Activated naive CD8-positive, alpha-beta T cell (primary cell): Measurements from ENCODE around the gene GRIN2C.

Source experiments
- H3K27ac Mint-ChIP-seq: one replicate; pipeline ENCODE4 v1.8.0; 2021; ENCODE audit warnings: mixed read lengths
- H3K27me3 Mint-ChIP-seq: one replicate; pipeline ENCODE4 v1.8.0; 2021; ENCODE audit warnings: mixed read lengths
- H3K36me3 Mint-ChIP-seq: one replicate; pipeline ENCODE4 v1.8.0; 2021; ENCODE audit warnings: mixed read lengths
- H3K4me1 Mint-ChIP-seq: one replicate; pipeline ENCODE4 v1.8.0; 2021; ENCODE audit warnings: low read depth, mixed read lengths
- H3K4me3 Mint-ChIP-seq: one replicate; pipeline ENCODE4 v1.8.0; 2021; ENCODE audit warnings: mild to moderate bottlenecking, mixed read lengths
- H3K9me3 Mint-ChIP-seq: one replicate; pipeline ENCODE4 v1.8.0; 2021; ENCODE audit warnings: low read depth, mixed read lengths

Gene GRIN2C

DNA sequence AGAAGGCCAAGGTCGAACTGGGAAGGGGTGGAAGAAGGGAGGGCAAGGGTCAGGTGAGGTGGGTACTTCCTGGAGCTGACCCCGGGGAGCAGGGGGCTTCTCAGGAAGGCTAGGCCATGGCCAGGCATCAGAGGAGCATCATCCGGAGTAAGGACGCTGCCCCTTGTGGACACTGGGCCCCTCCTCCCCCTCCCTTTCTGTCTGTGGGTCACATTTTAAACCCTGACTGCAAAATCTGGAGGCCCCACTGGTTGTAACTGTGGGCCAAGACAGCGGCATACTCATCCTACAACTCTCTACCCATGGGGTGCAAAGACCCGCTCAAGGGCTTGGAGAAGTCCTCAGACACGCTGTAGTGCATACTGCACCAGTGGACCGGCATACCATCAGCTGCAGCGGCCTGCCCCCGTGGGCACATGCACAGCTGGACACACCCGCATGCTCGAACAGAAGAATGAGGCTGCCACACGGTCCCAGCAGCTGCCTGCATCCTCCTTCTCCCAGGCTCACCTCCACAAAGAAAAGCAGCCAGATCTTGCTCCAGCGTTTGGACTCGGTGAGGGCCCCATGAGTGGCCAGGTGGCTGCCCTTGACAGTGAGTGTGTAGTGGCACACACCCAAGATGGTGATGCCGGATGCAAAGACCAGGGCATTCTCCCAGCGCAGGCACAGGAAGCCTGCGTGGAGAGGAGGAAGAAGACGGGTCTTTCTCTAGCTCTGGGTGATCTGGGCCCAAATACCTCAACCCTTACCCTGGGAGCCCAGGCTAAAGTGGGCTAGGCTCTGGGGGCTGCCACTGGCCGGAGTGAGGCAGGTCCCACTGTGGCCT, 32.5 kb upstream of the GRIN2C start:
- Mint-ChIP-seq H3K4me1 (peaks cover 4% of the 10 kb centered on the region), H3K9me3 (no peaks in the 10 kb centered on the region), H3K27ac (no peak overlapping the region), H3K36me3 (no peaks in the 10 kb centered on the region), H3K4me3 (no peak overlapping the region), H3K27me3 (peaks cover 24% of the 10 kb centered on the region)

GRCh38 chr17:74890554-74890953, 30.9 kb upstream of the GRIN2C start:
- peaks cover 20% of the 10 kb centered on the region for H3K27me3 Mint-ChIP-seq
- no peaks in the 10 kb centered on the region for H3K36me3 Mint-ChIP-seq
- no peaks in the 10 kb centered on the region for H3K9me3 Mint-ChIP-seq

DNA sequence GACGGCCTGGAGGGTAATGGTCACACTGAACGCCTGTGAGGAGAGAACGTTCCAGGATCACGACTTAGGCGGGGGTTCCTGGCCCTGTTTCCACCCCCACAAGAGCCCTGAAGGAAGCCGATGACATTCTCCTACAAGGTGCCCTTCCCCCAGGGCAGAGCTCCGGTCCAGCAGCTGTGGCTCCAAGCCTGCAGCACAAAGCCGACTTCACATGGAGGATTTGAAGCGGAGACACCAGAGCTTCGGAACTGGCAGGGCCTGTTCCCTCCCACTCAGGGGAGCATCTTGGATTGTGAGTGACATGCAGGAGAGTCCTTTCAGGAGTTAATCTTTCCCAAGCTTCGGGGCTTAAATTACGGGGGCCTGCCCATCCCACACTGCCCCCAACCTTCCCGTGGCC, 28.8 kb upstream of the GRIN2C start:
- no peaks in the 10 kb centered on the region for H3K9me3 Mint-ChIP-seq
- H3K4me1 Mint-ChIP-seq: no peaks in the 10 kb centered on the region
- H3K36me3 Mint-ChIP-seq: no peaks in the 10 kb centered on the region
- no peak overlapping the region for H3K27ac Mint-ChIP-seq
- H3K4me3 Mint-ChIP-seq: no peak overlapping the region
- H3K27me3 Mint-ChIP-seq: peaks cover 10% of the 10 kb centered on the region

More at GRCh38 chr17:74890554-74890953, 30.9 kb upstream of the GRIN2C start:
- peaks cover 4% of the 10 kb centered on the region for H3K4me1 Mint-ChIP-seq
- no peak overlapping the region for H3K27ac Mint-ChIP-seq
- H3K4me3 Mint-ChIP-seq: no peak overlapping the region

DNA sequence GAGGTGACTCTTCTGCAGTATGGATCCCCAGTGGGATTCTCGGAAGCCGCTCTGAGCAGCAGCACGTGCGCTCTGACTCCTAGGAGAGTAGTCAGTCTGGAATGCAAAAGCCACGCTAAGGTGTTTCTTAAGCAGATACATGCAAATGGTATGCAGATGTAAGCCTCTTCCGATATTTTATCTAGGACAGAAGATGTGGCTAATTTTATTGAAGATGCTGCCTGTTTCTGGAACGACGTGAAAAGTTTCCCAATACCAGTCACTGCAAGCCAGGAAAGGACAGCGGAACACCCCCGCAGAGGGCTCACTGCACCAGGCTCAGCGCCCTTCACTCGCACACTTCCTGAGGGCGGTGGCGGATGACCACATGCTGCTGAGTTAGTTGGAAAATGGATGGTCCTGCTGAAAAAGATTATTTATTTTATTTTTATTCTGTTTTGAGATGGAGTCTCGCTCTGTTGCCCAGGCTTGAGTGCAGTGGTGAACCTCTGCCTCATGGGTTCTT, 23.6 kb upstream of the GRIN2C start:
- Mint-ChIP-seq H3K27me3 (peaks cover 4% of the 10 kb centered on the region), H3K9me3 (no peaks in the 10 kb centered on the region), H3K4me1 (no peaks in the 10 kb centered on the region), H3K36me3 (no peaks in the 10 kb centered on the region), H3K4me3 (no peak overlapping the region), H3K27ac (no peak overlapping the region)

DNA sequence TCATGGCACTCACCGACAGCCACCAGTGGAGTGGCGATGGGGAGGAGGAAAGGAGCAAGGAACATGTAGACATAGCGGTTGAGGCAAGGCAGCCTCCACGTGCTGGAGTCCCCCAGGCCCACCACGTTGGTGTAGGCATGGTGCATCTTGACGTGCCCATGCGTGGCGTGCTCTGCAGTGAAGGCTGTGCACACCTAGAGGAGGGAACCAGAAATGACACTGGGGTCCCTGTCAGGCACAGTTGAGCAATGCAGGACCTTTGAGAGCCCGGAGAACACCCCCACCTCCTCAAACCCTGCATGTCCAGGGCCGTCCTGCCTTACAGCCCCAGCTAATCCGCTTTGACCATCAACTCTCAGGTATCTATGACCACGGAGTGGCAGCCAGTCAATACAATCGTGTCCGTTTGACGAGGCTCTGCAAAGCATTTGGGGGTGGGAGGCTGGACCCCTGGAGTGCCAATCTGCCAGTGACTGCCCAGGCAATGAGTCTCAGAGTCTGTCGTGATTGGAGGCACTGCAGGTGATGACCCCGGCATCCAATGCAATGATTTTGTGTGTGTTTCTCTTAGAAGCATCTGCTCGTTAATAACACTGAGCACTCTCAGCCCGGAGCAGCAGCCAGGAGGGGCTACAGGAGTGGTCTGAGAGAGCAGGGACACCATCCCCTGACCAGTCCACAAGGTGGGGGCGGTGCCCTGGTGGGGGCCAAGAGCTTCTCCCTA, 23.0 kb upstream of the GRIN2C start:
- Mint-ChIP-seq H3K9me3 (no peaks in the 10 kb centered on the region), H3K27me3 (peaks cover 4% of the 10 kb centered on the region)

GRCh38 chr17:74881073-74881472, 21.4 kb upstream of the GRIN2C start:
- H3K9me3 Mint-ChIP-seq: no peaks in the 10 kb centered on the region
- no peak overlapping the region for H3K27ac Mint-ChIP-seq
- no peaks in the 10 kb centered on the region for H3K4me1 Mint-ChIP-seq
- H3K27me3 Mint-ChIP-seq: no peaks in the 10 kb centered on the region
- H3K4me3 Mint-ChIP-seq: no peak overlapping the region
- H3K36me3 Mint-ChIP-seq: no peaks in the 10 kb centered on the region

More for the DNA sequence above, 23.0 kb upstream of the GRIN2C start:
- H3K27ac Mint-ChIP-seq: no peak overlapping the region
- no peaks in the 10 kb centered on the region for H3K4me1 Mint-ChIP-seq
- H3K36me3 Mint-ChIP-seq: no peaks in the 10 kb centered on the region
- H3K4me3 Mint-ChIP-seq: no peak overlapping the region

DNA sequence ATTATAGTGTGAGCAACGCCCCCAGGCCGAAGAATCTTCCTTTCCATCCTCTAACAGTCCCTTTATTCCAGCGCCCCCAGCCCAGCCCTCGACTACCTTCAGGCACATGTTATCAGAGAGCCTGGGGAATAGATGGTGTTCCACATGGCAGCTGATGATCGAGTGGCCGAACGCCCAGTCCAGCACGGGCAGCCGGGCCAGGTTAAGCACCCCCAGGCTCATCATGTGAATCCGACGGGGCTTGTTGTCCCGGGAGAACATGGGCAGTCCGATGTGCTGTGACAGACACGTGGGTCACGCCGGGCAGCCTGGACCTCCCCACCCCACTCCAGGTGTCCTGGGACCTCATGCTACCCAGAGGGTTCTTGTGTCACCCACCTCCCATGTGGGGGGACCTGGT, 19.6 kb upstream of the GRIN2C start:
- Mint-ChIP-seq H3K4me1 (no peaks in the 10 kb centered on the region), H3K4me3 (no peak overlapping the region), H3K36me3 (no peaks in the 10 kb centered on the region), H3K27me3 (no peaks in the 10 kb centered on the region), H3K9me3 (no peaks in the 10 kb centered on the region), H3K27ac (no peak overlapping the region)

DNA sequence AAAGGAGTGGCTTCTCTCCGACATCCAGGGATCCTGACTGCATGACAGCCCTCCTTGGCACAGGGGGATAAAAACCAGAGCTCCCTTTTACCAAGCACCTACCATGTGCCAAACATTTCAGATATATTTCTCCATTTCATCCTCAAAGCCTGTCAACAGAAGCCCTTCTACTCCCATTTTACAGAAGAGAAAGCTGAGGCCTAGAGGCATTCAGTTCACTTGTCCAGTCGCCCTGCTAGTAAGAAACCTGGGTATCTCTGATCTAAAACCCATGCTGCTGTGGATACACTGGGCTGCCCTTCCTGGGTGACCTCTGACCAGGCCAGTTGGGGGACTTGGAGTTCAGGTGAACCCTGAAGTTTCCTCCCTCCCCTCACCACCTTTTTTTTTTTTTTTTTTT, 19.0 kb upstream of the GRIN2C start:
- no peaks in the 10 kb centered on the region for H3K36me3 Mint-ChIP-seq
- H3K4me3 Mint-ChIP-seq: no peak overlapping the region
- H3K27me3 Mint-ChIP-seq: no peaks in the 10 kb centered on the region
- H3K27ac Mint-ChIP-seq: no peak overlapping the region
- H3K9me3 Mint-ChIP-seq: no peaks in the 10 kb centered on the region
- H3K4me1 Mint-ChIP-seq: peaks cover 5% of the 10 kb centered on the region

GRCh38 chr17:74877592-74878548, 18.2 kb upstream of the GRIN2C start:
- H3K36me3 Mint-ChIP-seq: no peaks in the 10 kb centered on the region
- H3K4me1 Mint-ChIP-seq: peaks cover 7% of the 10 kb centered on the region
- no peaks in the 10 kb centered on the region for H3K9me3 Mint-ChIP-seq
- no peak overlapping the region for H3K4me3 Mint-ChIP-seq
- no peak overlapping the region for H3K27ac Mint-ChIP-seq
- H3K27me3 Mint-ChIP-seq: no peaks in the 10 kb centered on the region

GRCh38 chr17:74875977-74876593, 16.4 kb upstream of the GRIN2C start:
- no peaks in the 10 kb centered on the region for H3K9me3 Mint-ChIP-seq
- no peaks in the 10 kb centered on the region for H3K27me3 Mint-ChIP-seq
- H3K4me1 Mint-ChIP-seq: peaks cover 18% of the 10 kb centered on the region
- H3K4me3 Mint-ChIP-seq: no peak overlapping the region
- no peaks in the 10 kb centered on the region for H3K36me3 Mint-ChIP-seq
- H3K27ac Mint-ChIP-seq: no peak overlapping the region

- Mint-ChIP-seq H3K27ac (peak overlapping the region; percentile 43), H3K4me1 (peaks cover 18% of the 10 kb centered on the region), H3K4me3 (no peak overlapping the region), H3K27me3 (no peaks in the 10 kb centered on the region), H3K9me3 (no peaks in the 10 kb centered on the region), H3K36me3 (no peaks in the 10 kb centered on the region)
Measured at GRCh38 chr17:74875155-74875976, 15.7 kb upstream of the GRIN2C start.

- peaks cover 18% of the 10 kb centered on the region for H3K4me1 Mint-ChIP-seq
- no peak overlapping the region for H3K4me3 Mint-ChIP-seq
- no peaks in the 10 kb centered on the region for H3K36me3 Mint-ChIP-seq
- no peaks in the 10 kb centered on the region for H3K27me3 Mint-ChIP-seq
- H3K27ac Mint-ChIP-seq: no peak overlapping the region
- no peaks in the 10 kb centered on the region for H3K9me3 Mint-ChIP-seq
Measured at GRCh38 chr17:74874615-74875037, 14.9 kb upstream of the GRIN2C start.

- peaks cover 18% of the 10 kb centered on the region for H3K4me1 Mint-ChIP-seq
- no peaks in the 10 kb centered on the region for H3K27me3 Mint-ChIP-seq
- H3K36me3 Mint-ChIP-seq: no peaks in the 10 kb centered on the region
- peak overlapping the region; percentile 86 for H3K4me3 Mint-ChIP-seq
- H3K9me3 Mint-ChIP-seq: no peaks in the 10 kb centered on the region
- H3K27ac Mint-ChIP-seq: peak overlapping the region; percentile 97
Measured at GRCh38 chr17:74873874-74874614, 14.4 kb upstream of the GRIN2C start.
